HG02938 (cell line): ENCODE results near the gene NUBPL.
"Not testable (repeated sequence)": the region's sequence is repeated elsewhere in the genome, so short reads cannot be mapped to it uniquely, and the experiment has no call there.

Experiments
- ATAC-seq: cut with Tn5 transposase; IDR thresholded peaks from one replicate; pipeline ENCODE4 v1.9.1; 2021; ENCODE audit warnings: mild to moderate bottlenecking, moderate library complexity; ENCODE audit not compliant: unreplicated experiment

The NUBPL gene

GRCh38 chr14:31797946-31798345, 236.7 kb downstream of the NUBPL start:
- ATAC-seq: not testable (repeated sequence)

- ATAC-seq: no peak
Observed at GRCh38 chr14:31802838-31803237, 241.6 kb downstream of the NUBPL start.

GRCh38 chr14:31806249-31806648, 245.0 kb downstream of the NUBPL start:
- ATAC-seq: no peak

DNA sequence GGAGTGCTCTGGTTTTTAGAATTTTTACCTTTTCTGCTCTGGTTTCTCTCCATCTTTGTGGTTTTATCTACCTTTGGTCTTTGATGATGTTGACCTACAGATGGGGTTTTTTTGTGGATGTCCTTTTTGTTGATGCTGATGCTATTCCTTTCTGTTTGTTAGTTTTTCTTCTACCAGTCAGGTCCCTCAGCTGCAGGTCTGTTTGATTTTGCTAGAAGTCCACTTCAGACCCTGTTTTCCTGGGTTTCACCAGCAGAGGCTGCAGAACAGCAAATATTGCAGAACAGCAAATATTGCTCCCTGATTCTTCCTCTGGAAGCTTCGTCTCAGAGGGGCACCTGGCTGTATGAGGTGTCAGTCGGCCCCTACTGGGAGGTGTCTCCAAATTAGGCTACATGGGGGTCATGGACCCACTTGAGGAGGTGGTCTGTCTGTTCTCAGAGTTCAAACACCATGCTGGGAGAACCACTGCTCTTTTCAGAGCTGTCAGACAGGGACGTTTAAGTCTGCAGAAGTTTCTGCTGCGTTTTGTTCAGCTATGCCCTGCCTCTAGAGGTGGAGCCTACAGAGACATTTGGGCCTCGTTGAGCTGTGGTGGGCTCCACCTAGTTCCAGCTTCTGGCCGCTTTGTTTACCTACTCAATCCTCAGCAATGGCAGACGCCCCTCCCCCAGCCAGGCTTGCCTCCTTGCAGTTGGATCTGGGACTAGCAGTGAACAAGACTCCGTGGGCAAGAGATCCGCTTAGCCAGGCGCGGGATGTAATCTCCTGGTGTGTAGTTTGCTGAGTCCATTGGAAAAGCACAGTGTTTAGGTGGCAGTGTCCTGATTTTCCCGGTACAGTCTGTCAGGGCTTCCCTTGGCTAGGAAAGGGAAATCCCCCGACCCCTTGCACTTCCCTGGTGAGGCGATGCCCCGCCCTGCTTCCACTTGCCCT, 250.8 kb downstream of the NUBPL start:
- not testable (repeated sequence) for ATAC-seq

DNA sequence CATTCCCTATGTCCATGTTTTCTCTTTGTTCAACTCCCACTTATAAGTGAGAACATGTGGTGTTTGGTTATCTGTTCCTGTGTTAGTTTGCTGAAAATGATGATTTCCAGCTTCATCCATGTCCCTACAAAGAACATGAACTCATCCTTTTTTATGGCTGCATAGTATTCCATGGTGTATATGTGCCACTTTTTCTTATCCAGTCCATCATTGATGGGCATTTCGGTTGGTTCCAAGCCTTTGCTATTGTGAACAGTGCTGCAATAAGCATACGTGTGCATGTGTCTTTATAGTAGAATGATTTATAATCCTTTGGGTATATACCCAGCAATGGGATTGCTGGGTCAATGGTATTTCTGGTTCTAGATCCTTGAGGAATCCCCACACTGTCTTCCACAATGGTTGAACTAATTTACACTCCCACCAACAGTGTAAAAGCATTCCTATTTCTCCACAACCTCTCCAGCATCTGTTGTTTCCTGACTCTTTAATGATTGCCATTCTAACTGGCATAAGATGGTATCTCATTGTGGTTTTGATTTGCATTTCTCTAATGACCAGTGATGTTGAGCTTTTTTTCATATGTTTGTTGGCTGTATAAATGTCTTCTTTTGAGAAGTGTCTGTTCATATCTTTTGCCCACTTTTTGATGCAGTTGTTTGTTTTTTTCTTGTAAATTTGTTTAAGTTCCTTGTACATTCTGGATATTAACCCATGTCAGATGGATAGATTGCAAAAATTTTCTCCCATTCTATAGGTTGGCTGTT, 252.7 kb downstream of the NUBPL start:
- ATAC-seq: not testable (repeated sequence)

DNA sequence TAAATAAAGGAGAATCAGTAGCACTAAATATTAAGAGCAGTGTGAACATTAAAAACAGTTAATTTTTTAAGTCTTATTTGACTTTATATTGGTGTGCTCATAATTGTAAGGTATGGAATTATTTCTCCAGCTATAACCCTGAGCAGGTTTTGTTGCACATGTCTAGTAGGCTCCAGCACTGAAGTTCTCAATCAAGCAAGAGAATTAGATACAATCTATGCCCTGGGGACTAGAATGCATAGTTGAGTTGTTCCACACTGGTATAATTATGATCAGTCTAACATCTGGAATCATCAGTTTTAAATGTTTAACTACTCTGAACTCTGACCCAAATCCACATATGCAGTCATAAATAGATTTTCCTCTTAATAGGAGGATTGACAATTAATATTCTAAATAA, 258.1 kb downstream of the NUBPL start:
- ATAC-seq: no peak

DNA sequence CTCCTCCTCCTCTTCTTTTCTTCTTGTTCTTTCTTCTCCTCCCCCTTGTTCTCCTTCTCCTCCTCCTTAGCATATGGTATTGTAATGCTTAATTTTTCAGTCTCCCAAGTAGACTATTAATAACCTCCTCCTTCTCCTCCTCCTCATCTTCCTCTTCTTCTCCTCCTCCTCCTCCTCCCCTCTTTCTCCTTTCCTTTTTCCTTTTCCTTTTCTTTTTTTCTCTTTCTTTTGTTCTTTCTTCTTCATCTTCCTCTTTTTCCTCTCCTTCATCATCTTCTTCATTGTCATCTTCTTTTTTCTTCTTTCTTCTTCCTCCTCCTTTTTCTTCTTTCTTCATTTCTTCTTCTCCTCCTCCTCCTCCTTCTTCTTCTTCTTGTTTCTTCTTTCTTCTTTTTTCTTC, 264.3 kb downstream of the NUBPL start:
- ATAC-seq: no peak

- no peak for ATAC-seq
Observed at GRCh38 chr14:31827325-31827724, 266.1 kb downstream of the NUBPL start.

DNA sequence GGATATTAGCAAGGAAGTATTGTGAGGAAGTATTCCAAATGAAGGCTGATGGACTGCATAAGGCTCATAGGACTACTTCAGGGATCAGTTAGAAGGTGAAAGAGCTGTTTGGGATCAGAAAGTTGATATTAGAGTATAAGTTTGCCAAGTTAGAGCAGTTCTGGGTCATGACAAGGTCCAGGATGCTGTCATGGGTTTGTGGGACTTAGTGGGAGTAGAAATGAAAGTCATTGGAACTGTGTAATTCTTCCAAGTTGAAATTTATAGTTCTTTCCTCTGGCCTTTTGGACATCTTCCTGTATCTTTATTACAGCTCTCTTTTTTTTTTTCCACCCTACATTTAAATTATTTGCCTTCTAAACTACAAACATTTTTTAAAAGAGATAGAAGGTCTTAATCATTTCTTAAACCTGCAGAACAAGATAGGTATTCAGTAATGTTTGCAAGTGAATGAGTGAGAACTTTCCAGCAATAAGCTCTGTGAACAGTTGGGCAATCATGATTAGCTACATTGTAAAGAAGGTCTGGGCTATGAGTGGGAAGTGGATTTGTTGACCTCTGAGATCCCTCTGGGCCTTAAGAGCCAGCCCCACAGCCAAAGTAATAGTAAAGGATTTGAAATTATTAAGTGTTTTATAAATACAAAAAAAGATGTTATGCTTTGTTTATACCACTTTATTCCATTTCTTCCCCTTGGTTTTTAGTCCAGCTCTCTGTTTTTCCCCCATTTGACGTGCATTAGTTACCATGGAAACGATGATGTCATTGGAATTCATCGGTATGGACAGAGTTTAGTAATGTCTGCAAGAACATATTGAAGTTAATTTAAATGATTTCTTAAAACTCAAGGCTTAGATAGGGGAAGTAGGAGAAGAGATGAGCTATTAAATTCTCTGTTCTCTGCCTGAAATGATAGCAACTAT, 268.0 kb downstream of the NUBPL start:
- no peak for ATAC-seq

DNA sequence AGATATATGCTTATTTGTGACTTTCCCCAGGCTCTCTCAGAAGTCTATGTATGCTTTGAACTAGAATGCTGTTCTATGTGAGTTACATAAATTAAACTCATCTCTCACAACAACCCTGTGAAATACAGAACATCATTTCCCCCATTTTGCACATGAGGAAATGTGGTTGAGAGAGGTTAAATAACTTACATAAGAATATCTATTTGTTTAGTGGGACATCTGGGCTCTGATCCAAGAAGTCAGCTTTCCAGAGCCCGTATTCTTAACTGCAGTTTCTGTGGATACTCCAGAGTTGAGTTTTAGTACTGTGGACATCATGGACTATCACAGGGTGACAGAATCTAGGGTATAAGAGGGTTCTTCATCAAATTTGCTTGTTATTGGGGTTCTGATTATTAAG, 273.4 kb downstream of the NUBPL start:
- ATAC-seq: no peak

DNA sequence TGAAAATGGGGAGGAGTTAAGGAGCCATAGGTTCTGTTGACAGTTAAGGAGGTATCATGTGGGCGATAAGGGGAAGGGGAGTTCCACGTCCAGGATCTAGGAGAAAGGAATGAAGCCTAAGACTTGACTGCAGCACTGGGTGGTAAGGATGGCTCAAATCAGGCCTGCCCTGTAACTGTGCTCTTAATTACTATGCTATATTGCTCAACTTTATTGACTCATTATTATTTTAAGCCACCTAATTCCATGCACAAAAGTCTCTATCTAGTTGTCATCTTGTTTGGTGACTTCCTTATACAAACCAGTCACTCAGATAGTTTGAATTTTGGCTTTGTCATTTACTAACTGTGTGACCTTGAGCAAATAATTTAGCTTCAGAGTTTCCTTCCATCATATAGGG, 273.8 kb downstream of the NUBPL start:
- ATAC-seq: no peak

DNA sequence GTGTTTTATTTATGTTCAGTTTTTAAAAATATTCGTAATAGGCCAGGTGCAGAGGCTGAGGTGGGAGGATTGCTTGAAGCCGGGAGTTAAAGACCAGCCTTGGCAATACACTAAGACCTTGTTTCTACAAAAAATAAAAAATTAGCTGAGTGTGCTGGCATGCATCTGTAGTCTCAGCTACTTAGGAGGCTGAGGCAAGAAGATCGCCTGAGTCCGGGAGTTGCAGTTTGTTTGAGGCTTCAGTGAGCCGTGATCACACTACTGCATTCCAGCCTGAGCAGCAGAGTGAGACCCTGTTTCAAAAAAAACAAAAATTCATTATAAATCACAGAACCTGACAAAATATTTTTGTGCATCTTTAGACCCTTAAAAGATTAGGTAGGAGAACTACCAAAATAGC, 275.8 kb downstream of the NUBPL start:
- no peak for ATAC-seq

DNA sequence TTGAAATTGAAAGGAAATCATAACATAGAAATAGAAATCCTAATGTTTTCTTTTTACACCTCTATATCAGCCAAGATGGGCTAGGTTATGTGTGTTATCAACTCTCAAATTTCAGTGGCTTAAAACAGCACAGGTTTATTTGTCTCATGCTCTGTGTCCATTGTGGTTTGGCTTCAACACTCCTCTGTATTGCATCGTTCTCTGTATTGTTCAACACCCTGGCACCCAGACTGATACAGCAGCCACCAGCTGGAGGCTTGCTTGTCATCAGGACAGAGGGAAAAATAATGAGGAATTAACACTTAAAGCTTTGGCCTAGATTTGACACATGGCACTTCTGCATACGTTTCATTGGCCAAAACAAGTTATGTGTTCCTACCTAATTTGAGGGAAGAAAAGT, 281.7 kb downstream of the NUBPL start:
- ATAC-seq: no peak

GRCh38 chr14:31843361-31844091, 282.3 kb downstream of the NUBPL start:
- ATAC-seq: no peak

DNA sequence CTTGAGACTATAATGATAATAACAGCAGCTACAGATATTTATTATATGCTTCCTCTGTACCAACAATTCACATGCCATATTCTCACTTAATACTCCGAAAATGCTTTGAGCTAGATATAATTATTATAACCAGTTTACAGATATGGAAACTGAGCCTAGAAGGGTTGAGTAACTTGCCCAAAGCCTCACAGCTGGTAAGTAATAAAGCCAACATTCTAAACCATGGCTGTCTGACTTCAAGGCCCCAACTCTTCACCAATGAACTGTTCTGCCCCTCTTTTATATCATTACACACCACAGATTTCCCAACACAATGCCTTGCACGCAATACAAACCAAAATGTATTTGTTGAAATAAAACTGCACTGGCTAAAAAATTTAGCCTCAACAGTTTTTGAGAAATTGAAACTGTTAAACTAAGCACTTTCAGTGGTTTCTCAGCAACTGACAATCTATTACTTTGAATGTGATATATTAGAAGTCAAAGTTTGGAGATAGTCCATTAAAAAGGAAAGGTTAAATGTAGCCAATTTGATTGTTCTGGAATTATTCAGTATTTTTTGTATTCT, 293.4 kb downstream of the NUBPL start:
- ATAC-seq: no peak

DNA sequence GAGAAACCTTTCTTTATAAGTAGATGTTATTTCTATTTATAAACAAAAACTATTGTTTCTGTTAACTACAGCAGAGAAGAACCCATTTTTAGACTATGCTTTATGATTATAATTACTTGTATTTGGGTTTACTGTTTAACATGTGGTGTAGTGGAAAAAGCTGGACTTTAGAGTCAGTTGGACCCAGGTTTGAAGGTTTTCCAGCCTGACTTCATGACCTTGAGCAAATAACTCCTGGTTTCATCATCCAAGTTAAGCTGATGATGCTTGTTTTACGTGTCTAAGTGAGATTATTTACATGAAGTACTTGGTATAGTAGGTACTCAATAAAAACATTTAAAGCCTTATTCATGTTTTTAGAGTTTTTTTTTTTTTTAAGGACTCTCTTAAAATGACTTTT, 294.1 kb downstream of the NUBPL start:
- no peak for ATAC-seq

DNA sequence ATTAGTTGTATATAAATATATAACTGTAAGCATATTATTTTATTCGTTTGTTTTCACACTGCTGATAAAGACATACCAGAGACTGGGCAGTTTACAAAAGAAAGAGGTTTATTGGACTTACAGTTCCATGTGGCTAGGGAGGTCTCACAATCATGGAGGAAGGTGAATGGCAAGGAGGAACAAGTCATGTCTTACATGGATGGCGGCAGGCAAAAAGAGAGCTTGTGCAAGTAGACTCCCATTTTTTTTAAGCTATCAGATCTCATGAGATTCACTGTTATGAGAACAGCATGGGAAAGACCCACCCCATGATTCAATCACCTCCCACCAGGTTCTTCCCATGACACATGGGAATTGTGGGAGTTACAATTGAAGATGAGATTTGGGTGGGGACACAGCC, 294.8 kb downstream of the NUBPL start:
- not testable (repeated sequence) for ATAC-seq

DNA sequence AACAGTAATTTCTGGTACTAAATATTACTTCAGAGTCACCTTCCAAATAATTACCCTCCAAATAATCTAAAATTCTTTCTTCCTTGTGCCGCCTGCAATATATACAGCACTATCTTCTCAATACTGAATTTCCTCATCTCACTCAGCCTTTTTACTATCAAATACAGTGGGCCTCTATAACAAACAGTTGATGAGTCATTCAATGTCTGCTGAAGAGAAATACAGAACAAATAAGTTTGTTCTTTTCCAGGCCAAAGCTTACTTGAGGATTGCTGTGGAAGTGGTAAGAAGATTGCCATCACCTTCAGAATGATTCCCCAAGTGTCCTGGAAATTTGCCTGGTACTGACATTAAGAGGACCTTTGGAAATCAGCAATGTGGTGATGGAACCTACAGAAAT, 297.7 kb downstream of the NUBPL start:
- ATAC-seq: no peak

DNA sequence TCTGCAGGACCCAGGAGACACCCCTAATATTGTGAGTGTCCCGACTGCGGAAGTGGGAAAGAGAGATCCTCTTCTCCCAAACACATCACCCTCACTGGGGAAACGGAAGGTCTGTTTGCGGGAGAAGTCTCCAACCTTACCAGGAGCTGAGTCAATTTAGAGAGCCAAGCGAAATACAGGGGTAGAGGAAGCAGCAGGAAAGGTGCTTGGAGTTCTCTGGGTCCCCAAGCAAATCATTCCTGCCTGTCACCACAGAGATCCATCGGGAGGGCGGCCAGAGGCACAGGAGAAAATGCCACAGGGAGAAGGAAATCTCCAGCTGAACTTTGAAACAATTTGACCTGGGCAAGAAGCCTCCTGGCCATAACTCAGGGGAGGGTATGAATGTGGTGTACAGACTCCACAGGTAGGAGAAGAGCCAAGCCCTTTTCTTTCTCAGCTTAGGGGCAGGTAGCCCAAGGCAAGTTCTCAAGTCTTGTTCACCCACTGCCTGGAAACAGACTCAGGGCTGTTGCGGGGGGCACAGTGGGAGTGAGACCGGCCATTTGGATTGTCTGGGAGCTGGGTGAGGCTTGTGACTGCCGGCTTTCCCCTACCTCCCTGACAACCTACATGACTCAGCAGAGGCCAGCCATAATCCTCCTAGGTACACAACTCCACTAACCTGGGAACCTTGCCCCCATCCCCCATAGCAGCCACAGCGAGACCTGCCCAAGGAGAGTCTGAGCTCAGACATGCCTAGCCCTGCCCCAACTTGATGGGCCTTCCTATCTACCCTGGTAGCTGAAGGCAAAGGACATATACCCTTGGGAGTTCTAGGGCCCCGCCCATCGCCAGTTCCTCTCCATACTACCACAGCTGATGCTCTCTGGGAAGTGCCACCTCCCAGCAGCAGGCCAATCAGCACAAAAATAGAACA, 304.0 kb downstream of the NUBPL start:
- no peak for ATAC-seq
